C4-2B (cell line): Measurements from ENCODE around the gene SKAP2.
A peak's percentile ranks its signal among the peaks of the same experiment; 100 is the strongest.

Experiments
- H3K27ac ChIP-seq: fragments of 450-650 bp; 2 replicates; pipeline ENCODE4 v1.5.1; 2017
- CTCF ChIP-seq: fragments of 450-650 bp; conservative IDR thresholded peaks from 2 replicates; pipeline ENCODE4 v1.5.1; 2017; ENCODE audit warnings: mild to moderate bottlenecking
- ZFX ChIP-seq: fragments of 450-650 bp; IDR thresholded peaks from 2 replicates; pipeline ENCODE4 v1.6.1; 2017

Gene SKAP2

DNA sequence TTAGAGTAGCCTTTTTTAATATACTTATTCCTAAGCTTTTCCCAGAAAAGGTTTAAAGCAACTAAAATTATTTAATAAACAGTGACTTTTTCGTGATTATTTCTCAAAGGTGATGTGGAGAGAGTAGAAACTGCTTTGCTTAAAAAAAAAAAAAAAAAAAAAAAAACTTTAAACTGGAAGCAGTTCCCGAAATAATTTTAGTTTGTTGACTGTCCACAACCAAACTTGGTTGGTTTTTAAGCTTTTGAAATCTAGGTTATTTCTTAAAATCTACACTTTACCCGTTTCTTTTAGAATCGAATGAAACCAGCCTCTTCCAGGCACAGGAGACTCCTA, 7.3 kb downstream of the SKAP2 start:
- H3K27ac ChIP-seq: no peak overlapping the region
- TF ChIP-seq ZFX: no peak
- TF ChIP-seq CTCF: no peak

- H3K27ac ChIP-seq: no peak overlapping the region
- no peak for TF ChIP-seq CTCF
- no peak for TF ChIP-seq ZFX
These were observed 8.0 kb downstream of the SKAP2 start for GRCh38 chr7:26856176-26856985.

GRCh38 chr7:26854876-26855855, 9.2 kb downstream of the SKAP2 start:
- no peak overlapping the region for H3K27ac ChIP-seq
- TF ChIP-seq CTCF (no peak), ZFX (no peak)

GRCh38 chr7:26853788-26854393, 10.5 kb downstream of the SKAP2 start:
- no peak overlapping the region for H3K27ac ChIP-seq

GRCh38 chr7:26850193-26850651, 14.2 kb downstream of the SKAP2 start:
- H3K27ac ChIP-seq: no peak overlapping the region

More at GRCh38 chr7:26853788-26854393, 10.5 kb downstream of the SKAP2 start:
- TF ChIP-seq ZFX (no peak), CTCF (peak; percentile 82)

DNA sequence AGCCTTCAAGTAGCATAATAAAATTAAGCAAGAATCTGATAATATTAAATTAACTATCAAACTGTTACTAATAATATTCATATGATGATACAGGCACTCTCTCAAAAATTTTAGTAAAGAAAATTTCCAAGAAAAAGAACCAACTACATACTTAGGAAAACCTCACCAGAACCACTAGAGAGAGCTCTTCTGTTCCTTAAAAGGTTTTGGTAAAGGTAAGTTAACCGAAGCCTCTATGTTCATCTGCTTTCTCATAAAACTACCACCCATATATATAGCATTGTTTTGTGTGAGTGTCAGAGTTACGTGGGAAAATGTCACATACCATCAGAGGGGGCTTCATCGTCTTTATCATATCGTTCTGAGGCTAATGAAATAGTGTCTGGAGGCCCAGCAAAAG, 20.7 kb downstream of the SKAP2 start:
- TF ChIP-seq ZFX (no peak), CTCF (peak; percentile 46)
- H3K27ac ChIP-seq: no peak overlapping the region

More at GRCh38 chr7:26850193-26850651, 14.2 kb downstream of the SKAP2 start:
- no peak for TF ChIP-seq ZFX
- TF ChIP-seq CTCF: no peak
